OCI-LY7 (cell line): Measurements from ENCODE around the gene OSBP2. TPM values are rescaled to one million over a fixed set of nuclear protein-coding genes. Genes with fewer than 3 reads are reported as not detected.

Experiments used
- BruUV-seq: library from RNA; stranded (reverse); fragments of 400-500 nt; replicated peaks from 2 replicates; lab custom pipeline; 2021; lab: Mats Ljungman, UMichigan
- CTCF ChIA-PET: fragments of 300-600 bp; sonication (Branson Sonifier 250); formaldehyde crosslinking; loops from one replicate; lab custom pipeline; 2022; ENCODE audit warnings: antibody characterized with exemption; ENCODE audit not compliant: unreplicated experiment; lab: Charles Lee
- POLR2A ChIA-PET: fragments of 300-600 bp; sonication (Branson Sonifier 250); formaldehyde crosslinking; loops from one replicate; lab custom pipeline; 2022; ENCODE audit warnings: antibody characterized with exemption; lab: Charles Lee
- DNase-seq: peaks from one replicate; pipeline ENCODE4 v3.0.0-alpha.2; 2015; ENCODE audit warnings: low spot score
- H2AFZ ChIP-seq: fragments of 200-600 bp; sonication (generic), shearing (Covaris generic); 2 replicates; pipeline ENCODE4 v1.6.1; 2014; ENCODE audit warnings: mild to moderate bottlenecking, antibody characterized with exemption, low read length, moderate library complexity
- H3K27ac ChIP-seq: fragments of 200-600 bp; sonication (generic); 2 replicates; pipeline ENCODE4 v1.5.1; 2014; ENCODE audit warnings: mixed run types, low read depth, mild to moderate bottlenecking, moderate library complexity, low read length, inconsistent platforms; ENCODE audit not compliant: poor library complexity, severe bottlenecking
- H3K36me3 ChIP-seq: fragments of 200-600 bp; sonication (generic); 2 replicates; pipeline ENCODE4 v1.6.1; 2014; ENCODE audit warnings: mild to moderate bottlenecking, antibody characterized with exemption, low read length, moderate library complexity, mixed read lengths; ENCODE audit not compliant: insufficient read depth
- H3K4me1 ChIP-seq: fragments of 200-600 bp; sonication (generic); 2 replicates; pipeline ENCODE4 v1.5.1; 2014; ENCODE audit warnings: mild to moderate bottlenecking, low read length; ENCODE audit not compliant: insufficient read depth, poor library complexity, severe bottlenecking
- H3K4me2 ChIP-seq: fragments of 200-600 bp; sonication (generic); 2 replicates; pipeline ENCODE4 v1.6.1; 2014; ENCODE audit warnings: mild to moderate bottlenecking, low read length
- H3K4me3 ChIP-seq: fragments of 200-600 bp; sonication (generic); 2 replicates; pipeline ENCODE4 v1.5.1; 2014; ENCODE audit warnings: mild to moderate bottlenecking, low read depth, low read length; ENCODE audit not compliant: poor library complexity, severe bottlenecking
- H3K79me2 ChIP-seq: fragments of 200-600 bp; sonication (generic); 2 replicates; pipeline ENCODE4 v1.6.1; 2016; ENCODE audit warnings: low read depth, mild to moderate bottlenecking, low read length, moderate library complexity, mixed read lengths; ENCODE audit not compliant: insufficient read depth
- H3K9me2 ChIP-seq: fragments of 200-600 bp; sonication (generic); 2 replicates; pipeline ENCODE4 v1.6.1; 2016; ENCODE audit warnings: mild to moderate bottlenecking, low read length, mixed read lengths; ENCODE audit not compliant: insufficient read depth
- H3K9me3 ChIP-seq: fragments of 200-600 bp; sonication (generic); 2 replicates; pipeline ENCODE4 v1.6.1; 2014; ENCODE audit warnings: mild to moderate bottlenecking, mixed run types, low read length, mixed read lengths
- H4K20me1 ChIP-seq: fragments of 200-600 bp; sonication (generic); 2 replicates; pipeline ENCODE4 v1.6.1; 2014; ENCODE audit warnings: mild to moderate bottlenecking, antibody characterized with exemption, low read length, moderate library complexity, mixed read lengths; ENCODE audit not compliant: insufficient read depth
- CTCF ChIP-seq: fragments of 200-600 bp; sonication (generic); conservative IDR thresholded peaks from 2 replicates; pipeline ENCODE4 v1.5.1; 2014; ENCODE audit warnings: mild to moderate bottlenecking, antibody characterized with exemption, low read length, moderate library complexity, mixed read lengths
- EZH2phosphoT487 ChIP-seq: fragments of 200-600 bp; sonication (generic); IDR thresholded peaks from 2 replicates; pipeline ENCODE4 v1.6.1; 2018; ENCODE audit warnings: low read depth, borderline replicate concordance, mild to moderate bottlenecking, mixed run types, antibody characterized with exemption, low read length, moderate library complexity, mixed read lengths
- intact Hi-C: fragments of 100-400 bp; cut with micrococcal nuclease; formaldehyde crosslinking; loops from one replicate; pipeline ENCODE4 v1.10.0; 2022; ENCODE audit not compliant: unreplicated experiment
- total RNA-seq, 2 experiments: library from RNA; depleted of rRNA in 1 of 2; stranded (reverse); fragments of >200 nt in 1 of 2; shearing (Covaris generic) in 1 of 2; gene quantifications; 2 replicates each; pipeline ENCODE4 v1.2.3, GENCODE V29; 2014 to 2022

The OSBP2 gene
- total RNA-seq, 2 experiments from 2014 or later = 0.19 to 0.34 TPM

- DNase-seq = no peak
- intact Hi-C loops = loop anchor here (5.0 kb wide), 1 partner anchor 201 kb away; no protein-coding TSS in a partner anchor
- CTCF ChIA-PET = no interaction called here
- Histone ChIP-seq H3K79me2 (no peaks in the 10 kb centered on the region), H3K9me3 (no peaks in the 10 kb centered on the region), H3K4me2 (no peak overlapping the region), H3K9me2 (no peaks in the 10 kb centered on the region), H4K20me1 (no peaks in the 10 kb centered on the region), H3K27ac (no peak overlapping the region), H3K4me3 (no peak overlapping the region), H2AFZ (no peak overlapping the region), H3K36me3 (peaks cover 99% of the 10 kb centered on the region), H3K4me1 (no peaks in the 10 kb centered on the region)
- POLR2A ChIA-PET = interaction anchor here (0.6 to 1.2 kb wide), 2 partner anchors 22 to 108 kb away, joined by 3 to 4 read pairs; partner anchors contain the start of gene MORC2
- TF ChIP-seq EZH2phosphoT487 = no peak
- TF ChIP-seq CTCF = no peak
- BruUV-seq = no TSS peak
Measured at GRCh38 chr22:30946354-30946753, 251.7 kb downstream of the OSBP2 start.

GRCh38 chr22:30947173-30947815, 252.6 kb downstream of the OSBP2 start:
- BruUV-seq = no TSS peak
- no peak for DNase-seq
- ChIA-PET CTCF (interaction anchor here (0.7 kb wide), 1 partner anchor 133 kb away, joined by 3 read pairs; no protein-coding TSS in a partner anchor), POLR2A (interaction anchor here (0.6 to 1.2 kb wide), 2 partner anchors 21 to 107 kb away, joined by 3 to 4 read pairs; partner anchors contain the start of gene MORC2)
- Histone ChIP-seq H4K20me1 (no peaks in the 10 kb centered on the region), H3K4me1 (no peaks in the 10 kb centered on the region), H3K4me2 (no peak overlapping the region), H3K27ac (no peak overlapping the region), H3K9me3 (no peaks in the 10 kb centered on the region), H3K79me2 (no peaks in the 10 kb centered on the region), H3K9me2 (no peaks in the 10 kb centered on the region), H3K36me3 (peaks cover 96% of the 10 kb centered on the region), H3K4me3 (no peak overlapping the region), H2AFZ (no peak overlapping the region)
- TF ChIP-seq EZH2phosphoT487 (no peak), CTCF (no peak)
- intact Hi-C loops = loop anchor here (5.0 kb wide), 1 partner anchor 200 kb away; no protein-coding TSS in a partner anchor
